ENCODE data around the gene PTK7. TPM values are rescaled to one million over a fixed set of nuclear protein-coding genes. Genes with fewer than 3 reads are reported as not detected.

The PTK7 gene
- total and polyA plus RNA-seq, 2 of the 8 experiments (the other 6 are each of a cell fraction or from before 2014, with no cell fraction given): 110 to 138 TPM

- H4K20me1 ChIP-seq (replicated peaks in 1 of 2; ENCODE audit: control insufficient read depth in 1 of 2, insufficient read depth in 2 of 2, low read length in 2 of 2): no peaks in the 10 kb centered on the region
- peaks cover 3 to 16% (median 11%) of the 10 kb centered on the region in 4 experiments; a peak in 6 of 8 replicates for H3K36me3 ChIP-seq (ENCODE audit: control insufficient read depth in 2 of 4, insufficient read depth in 4 of 4, low read length in 3 of 4)
- no peaks in the 10 kb centered on the region for H3K9me3 ChIP-seq (ENCODE audit: insufficient read depth in 2 of 2, low read depth in 1 of 2, low read length in 1 of 2)
- H3K4ac ChIP-seq (replicated peaks; ENCODE audit: insufficient read length, low read depth, low read length): no peak overlapping the region
- H2AK5ac ChIP-seq (ENCODE audit: low read depth, low read length): no peak overlapping the region
- H3K27me3 ChIP-seq (replicated peaks in 1 of 4; ENCODE audit: control insufficient read depth in 3 of 4, extremely low read depth in 1 of 4, insufficient read depth in 3 of 4, low read length in 3 of 4): no peaks in the 10 kb centered on the region
- no peak overlapping the region for H3K23ac ChIP-seq (ENCODE audit: insufficient read length)
- H3K56ac ChIP-seq (replicated peaks; ENCODE audit: insufficient read length, low read depth, low read length): no peak overlapping the region
- ChIA-PET POLR2A (ENCODE audit: partially characterized antibody) (interaction anchor here (1.0 to 29.7 kb wide), 8 partner anchors 10 to 116 kb away, joined by 3 to 584 read pairs (median 14); partner anchors contain the start of genes KLHDC3, MEA1, PTK7 and RRP36), CTCF (ENCODE audit: partially characterized antibody) (interaction anchor here (0.7 to 3.0 kb wide), 6 partner anchors 14 to 92 kb away, joined by 3 to 18 read pairs (median 4); no protein-coding TSS in a partner anchor)
- no peak overlapping the region for H4K91ac ChIP-seq (replicated peaks; ENCODE audit: insufficient read length, low read length)
- H3K79me2 ChIP-seq (ENCODE audit: control insufficient read depth in 1 of 2, insufficient read depth in 2 of 2, low read length in 2 of 2): peaks cover 6 to 16% of the 10 kb centered on the region in 2 experiments; a peak in 3 of 4 replicates
- peaks cover 15% of the 10 kb centered on the region for H3K79me1 ChIP-seq (ENCODE audit: low read depth, low read length)
- H2BK120ac ChIP-seq (replicated peaks; ENCODE audit: low read depth, low read length): no peak overlapping the region
- DNase-seq (ENCODE audit: low read depth in 1 of 2, low spot score in 2 of 2): no peak
- no peak overlapping the region for H3K18ac ChIP-seq (ENCODE audit: extremely low read depth, low read length)
- H4K8ac ChIP-seq (ENCODE audit: extremely low read depth, insufficient read depth, low read length): no peak overlapping the region
- H3K9ac ChIP-seq (replicated peaks in 1 of 4; ENCODE audit: extremely low read depth in 1 of 4, low read depth in 3 of 4, low read length in 3 of 4): no peak overlapping the region
- no peak overlapping the region for H2BK20ac ChIP-seq (ENCODE audit: low read length)
- no peak overlapping the region for H4K5ac ChIP-seq (ENCODE audit: insufficient read length, low read depth, low read length)
- no peak overlapping the region for H3K4me3 ChIP-seq (ENCODE audit: extremely low read depth in 1 of 4, insufficient read depth in 2 of 4, low read depth in 3 of 4, low read length in 4 of 4)
- WGBS, 2 experiments (ENCODE audit: extremely low coverage in 1 of 2, insufficient coverage in 1 of 2, insufficient read length in 1 of 2, insufficient replicate concordance in 2 of 2, low coverage in 1 of 2, low lambda C conversion rate in 2 of 2, missing lambda C conversion rate in 1 of 2): 90% methylated on average over 8 of the region's 8 CpGs; no CpG with 5 or more reads in 1 of the 2 experiments
- H2BK12ac ChIP-seq (ENCODE audit: low read depth, low read length): no peak overlapping the region
- no peak overlapping the region for H3K14ac ChIP-seq (ENCODE audit: insufficient read length)
- H3K23me2 ChIP-seq (ENCODE audit: low read depth, low read length): peaks cover 17% of the 10 kb centered on the region
- no peak overlapping the region for H2AFZ ChIP-seq (ENCODE audit: low read length)
- no peak overlapping the region for H2BK15ac ChIP-seq (ENCODE audit: low read length)
- H3K4me1 ChIP-seq (replicated peaks in 1 of 4; ENCODE audit: control insufficient read depth in 3 of 4, insufficient read depth in 4 of 4, low read length in 3 of 4): peaks cover 4 to 20% (median 10%) of the 10 kb centered on the region in 4 experiments; a peak in 6 of 7 replicates
- H2BK5ac ChIP-seq (ENCODE audit: low read depth, low read length): no peak overlapping the region; the same call in 1 of the 2 replicates
- no peak overlapping the region for H3K4me2 ChIP-seq (ENCODE audit: insufficient read depth in 1 of 2, low read depth in 2 of 2, low read length in 2 of 2)
- FAIRE-seq: no peak
- H3K27ac ChIP-seq (ENCODE audit: low read depth, low read length): no peak overlapping the region
- no peak for TF ChIP-seq GTF2F1 (IDR thresholded peaks at IDR 0.05; ENCODE audit: borderline replicate concordance, low read depth, low read length)
Measured at GRCh38 chr6:43055966-43056365, 20.1 kb upstream of the PTK7 start.
